Measurements from ENCODE around the gene GSDMA. TPM values are rescaled to one million over a fixed set of nuclear protein-coding genes. Genes with fewer than 3 reads are reported as not detected.

Gene GSDMA
- total and polyA plus RNA-seq, 9 of the 15 experiments (the other 6 are each of a cell fraction or from before 2014, with no cell fraction given): 0.04 to 0.13 (median 0.07) TPM; not detected in 2

DNA sequence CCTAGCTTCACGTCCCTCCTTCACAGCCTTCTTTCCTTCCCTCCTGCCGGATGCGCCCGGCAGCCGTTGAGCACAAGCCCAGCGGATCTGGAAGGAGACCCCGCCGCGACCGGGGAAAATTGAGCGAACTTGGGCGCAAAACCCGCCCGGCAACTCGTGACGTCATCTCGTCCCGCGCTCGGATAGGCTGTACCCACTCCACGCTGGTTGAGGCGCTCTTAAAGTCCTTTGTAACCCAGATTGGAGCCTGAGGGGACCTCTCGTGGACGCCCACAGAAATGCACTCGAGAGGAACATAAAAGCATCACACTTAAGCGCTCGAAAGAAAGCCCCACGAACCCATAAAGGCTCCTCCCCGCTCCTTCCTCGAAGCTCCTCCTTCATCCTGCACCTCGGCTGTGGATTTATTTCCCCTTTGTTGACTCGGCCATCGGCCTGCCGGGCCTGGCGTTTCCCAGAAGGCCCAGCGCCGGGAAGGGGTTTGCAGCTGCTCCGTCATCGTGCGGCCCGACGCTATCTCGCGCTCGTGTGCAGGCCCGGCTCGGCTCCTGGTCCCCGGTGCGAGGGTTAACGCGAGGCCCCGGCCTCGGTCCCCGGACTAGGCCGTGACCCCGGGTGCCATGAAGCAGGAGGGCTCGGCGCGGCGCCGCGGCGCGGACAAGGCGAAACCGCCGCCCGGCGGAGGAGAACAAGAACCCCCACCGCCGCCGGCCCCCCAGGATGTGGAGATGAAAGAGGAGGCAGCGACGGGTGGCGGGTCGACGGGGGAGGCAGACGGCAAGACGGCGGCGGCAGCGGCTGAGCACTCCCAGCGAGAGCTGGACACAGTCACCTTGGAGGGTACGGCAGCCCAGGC is 17.8 kb downstream of the GSDMA start, which contains the start of gene PSMD3 (continued):
- peak; percentile 99 for TF ChIP-seq FIP1L1 (IDR thresholded peaks at IDR 0.05; ENCODE audit: low read depth, low read length, poor library complexity, severe bottlenecking)
- TF ChIP-seq, protein P1, sequence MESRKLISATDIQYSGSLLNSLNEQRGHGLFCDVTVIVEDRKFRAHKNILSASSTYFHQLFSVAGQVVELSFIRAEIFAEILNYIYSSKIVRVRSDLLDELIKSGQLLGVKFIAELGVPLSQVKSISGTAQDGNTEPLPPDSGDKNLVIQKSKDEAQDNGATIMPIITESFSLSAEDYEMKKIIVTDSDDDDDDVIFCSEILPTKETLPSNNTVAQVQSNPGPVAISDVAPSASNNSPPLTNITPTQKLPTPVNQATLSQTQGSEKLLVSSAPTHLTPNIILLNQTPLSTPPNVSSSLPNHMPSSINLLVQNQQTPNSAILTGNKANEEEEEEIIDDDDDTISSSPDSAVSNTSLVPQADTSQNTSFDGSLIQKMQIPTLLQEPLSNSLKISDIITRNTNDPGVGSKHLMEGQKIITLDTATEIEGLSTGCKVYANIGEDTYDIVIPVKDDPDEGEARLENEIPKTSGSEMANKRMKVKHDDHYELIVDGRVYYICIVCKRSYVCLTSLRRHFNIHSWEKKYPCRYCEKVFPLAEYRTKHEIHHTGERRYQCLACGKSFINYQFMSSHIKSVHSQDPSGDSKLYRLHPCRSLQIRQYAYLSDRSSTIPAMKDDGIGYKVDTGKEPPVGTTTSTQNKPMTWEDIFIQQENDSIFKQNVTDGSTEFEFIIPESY (CRISPR knock-in tag; IDR thresholded peaks at IDR 0.05): peak; percentile 70
- TF ChIP-seq STAG1 (CRISPR knock-in tag; IDR thresholded peaks at IDR 0.05; ENCODE audit: borderline replicate concordance): no peak
- TF ChIP-seq BMI1 (IDR thresholded peaks at IDR 0.05; ENCODE audit: low read length): no peak
- TF ChIP-seq ZNF57 (CRISPR knock-in tag; IDR thresholded peaks at IDR 0.05): no peak
- no peak for TF ChIP-seq ZFP36 (IDR thresholded peaks at IDR 0.05; ENCODE audit: low read depth, low read length, partially characterized antibody)
- 0 out of 2 replicates have a peak, but pooled peaks have one; percentile 33 for TF ChIP-seq TEAD4 (IDR thresholded peaks at IDR 0.05; ENCODE audit: low read length)
- no peak for TF ChIP-seq TEAD4 (CRISPR knock-in tag; IDR thresholded peaks at IDR 0.05; ENCODE audit: borderline replicate concordance)
- TF ChIP-seq POLR2B (IDR thresholded peaks at IDR 0.05; ENCODE audit: low read depth, partially characterized antibody): peak; percentile 44
- peak; percentile 70; the same call in 1 of the 2 replicates for TF ChIP-seq GTF2E2 (tag; IDR thresholded peaks at IDR 0.05)
- TF ChIP-seq, protein P2, sequence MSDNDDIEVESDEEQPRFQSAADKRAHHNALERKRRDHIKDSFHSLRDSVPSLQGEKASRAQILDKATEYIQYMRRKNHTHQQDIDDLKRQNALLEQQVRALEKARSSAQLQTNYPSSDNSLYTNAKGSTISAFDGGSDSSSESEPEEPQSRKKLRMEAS (CRISPR knock-in tag; IDR thresholded peaks at IDR 0.05): peak; percentile 85
- no peak for TF ChIP-seq WHSC1 (IDR thresholded peaks at IDR 0.05; ENCODE audit: low read length)
- no peak for TF ChIP-seq HDAC3 (IDR thresholded peaks at IDR 0.05; ENCODE audit: borderline replicate concordance, partially characterized antibody)
- no peak for TF ChIP-seq ZNF785 (CRISPR knock-in tag; IDR thresholded peaks at IDR 0.05)
- TF ChIP-seq NRF1 (conservative IDR thresholded peaks at IDR 0.05 in 1 of 2, IDR thresholded peaks at IDR 0.05 in 1 of 2): peak; percentile 39 to 61; a peak in 3 of 4 replicates
- TF ChIP-seq, protein P3, sequence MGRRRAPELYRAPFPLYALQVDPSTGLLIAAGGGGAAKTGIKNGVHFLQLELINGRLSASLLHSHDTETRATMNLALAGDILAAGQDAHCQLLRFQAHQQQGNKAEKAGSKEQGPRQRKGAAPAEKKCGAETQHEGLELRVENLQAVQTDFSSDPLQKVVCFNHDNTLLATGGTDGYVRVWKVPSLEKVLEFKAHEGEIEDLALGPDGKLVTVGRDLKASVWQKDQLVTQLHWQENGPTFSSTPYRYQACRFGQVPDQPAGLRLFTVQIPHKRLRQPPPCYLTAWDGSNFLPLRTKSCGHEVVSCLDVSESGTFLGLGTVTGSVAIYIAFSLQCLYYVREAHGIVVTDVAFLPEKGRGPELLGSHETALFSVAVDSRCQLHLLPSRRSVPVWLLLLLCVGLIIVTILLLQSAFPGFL (CRISPR knock-in tag; IDR thresholded peaks at IDR 0.05): 0 out of 2 replicates have a peak, but pooled peaks have one; percentile 19
- peak; percentile 42 for TF ChIP-seq FUS (optimal IDR thresholded peaks at IDR 0.05; ENCODE audit: low read depth, low read length)
- TF ChIP-seq, protein P4, sequence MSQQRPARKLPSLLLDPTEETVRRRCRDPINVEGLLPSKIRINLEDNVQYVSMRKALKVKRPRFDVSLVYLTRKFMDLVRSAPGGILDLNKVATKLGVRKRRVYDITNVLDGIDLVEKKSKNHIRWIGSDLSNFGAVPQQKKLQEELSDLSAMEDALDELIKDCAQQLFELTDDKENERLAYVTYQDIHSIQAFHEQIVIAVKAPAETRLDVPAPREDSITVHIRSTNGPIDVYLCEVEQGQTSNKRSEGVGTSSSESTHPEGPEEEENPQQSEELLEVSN (IDR thresholded peaks at IDR 0.05; ENCODE audit: borderline replicate concordance in 1 of 2, extremely low read depth in 1 of 2, insufficient read depth in 1 of 2, insufficient read length in 1 of 2, low read depth in 1 of 2, low read length in 1 of 2, poor library complexity in 1 of 2, severe bottlenecking in 1 of 2): peak; percentile 85 to 90
- TF ChIP-seq FOXK1 (CRISPR knock-in tag; IDR thresholded peaks at IDR 0.05; ENCODE audit: borderline replicate concordance): peak; percentile 77; the same call in 1 of the 2 replicates
- 0 out of 2 replicates have a peak, but pooled peaks have one; percentile 35 for TF ChIP-seq NR2F6 (CRISPR knock-in tag; IDR thresholded peaks at IDR 0.05)
- peak; percentile 66 for TF ChIP-seq TBP (optimal IDR thresholded peaks at IDR 0.05; ENCODE audit: low read depth, low read length)
- no peak for TF ChIP-seq ZNF408 (CRISPR knock-in tag; IDR thresholded peaks at IDR 0.05; ENCODE audit: low read depth)
- TF ChIP-seq ZFX (CRISPR knock-in tag; IDR thresholded peaks at IDR 0.05): peak; percentile 100
- peak; percentile 76 for TF ChIP-seq RB1 (IDR thresholded peaks at IDR 0.05; ENCODE audit: low read depth)

Data from K562 (cell line).